ENCODE results near the gene SCGB3A1.

The SCGB3A1 gene

GRCh38 chr5:180586870-180587269 lies 4.4 kb downstream of the SCGB3A1 start:
- no peak for DNase-seq (ENCODE audit: low read depth)

GRCh38 chr5:180586204-180586603 lies 5.1 kb downstream of the SCGB3A1 start:
- no peak for DNase-seq (ENCODE audit: low read depth)

GRCh38 chr5:180583738-180584137 lies 7.6 kb downstream of the SCGB3A1 start:
- no peak for DNase-seq (ENCODE audit: low read depth)

- DNase-seq (ENCODE audit: low read depth), result no peak
These were observed 10.6 kb downstream of the SCGB3A1 start for GRCh38 chr5:180580681-180581080.

GRCh38 chr5:180575571-180575970 lies 15.7 kb downstream of the SCGB3A1 start:
- DNase-seq (ENCODE audit: low read depth), result no peak

- no peak for DNase-seq (ENCODE audit: low read depth)
These were observed 22.4 kb downstream of the SCGB3A1 start for GRCh38 chr5:180568914-180569313.

- DNase-seq (ENCODE audit: low read depth), result no peak
These were observed 27.3 kb downstream of the SCGB3A1 start for GRCh38 chr5:180563994-180564393.

- no peak for DNase-seq (ENCODE audit: low read depth)
These were observed 33.1 kb downstream of the SCGB3A1 start for GRCh38 chr5:180558232-180558631.

- no peak for DNase-seq (ENCODE audit: low read depth)
These were observed 34.0 kb downstream of the SCGB3A1 start for GRCh38 chr5:180557217-180557809.

GRCh38 chr5:180555168-180555921 lies 36.0 kb downstream of the SCGB3A1 start:
- DNase-seq (ENCODE audit: low read depth), result no peak

GRCh38 chr5:180553530-180553929 lies 37.8 kb downstream of the SCGB3A1 start:
- no peak for DNase-seq (ENCODE audit: low read depth)

GRCh38 chr5:180548563-180548962 lies 42.7 kb downstream of the SCGB3A1 start:
- no peak for DNase-seq (ENCODE audit: low read depth)

- no peak for DNase-seq (ENCODE audit: low read depth)
These were observed 46.1 kb downstream of the SCGB3A1 start for GRCh38 chr5:180545248-180545647.

- DNase-seq (ENCODE audit: low read depth), result no peak
These were observed 49.6 kb downstream of the SCGB3A1 start for GRCh38 chr5:180541710-180542109.
